GM19467 (cell line): ENCODE measurements around the gene NEMF.
"Not testable (repeated sequence)": the region's sequence is repeated elsewhere in the genome, so short reads cannot be mapped to it uniquely, and the experiment has no call there.

Source experiments
- ATAC-seq: cut with Tn5 transposase; IDR thresholded peaks from one replicate; pipeline ENCODE4 v1.9.1; 2021; ENCODE audit warnings: mild to moderate bottlenecking, moderate library complexity; ENCODE audit not compliant: unreplicated experiment

NEMF gene

GRCh38 chr14:49816844-49817243, 35.7 kb downstream of the NEMF start:
- ATAC-seq = no peak

- not testable (repeated sequence) for ATAC-seq
Observed at GRCh38 chr14:49816118-49816517, 36.5 kb downstream of the NEMF start.

DNA sequence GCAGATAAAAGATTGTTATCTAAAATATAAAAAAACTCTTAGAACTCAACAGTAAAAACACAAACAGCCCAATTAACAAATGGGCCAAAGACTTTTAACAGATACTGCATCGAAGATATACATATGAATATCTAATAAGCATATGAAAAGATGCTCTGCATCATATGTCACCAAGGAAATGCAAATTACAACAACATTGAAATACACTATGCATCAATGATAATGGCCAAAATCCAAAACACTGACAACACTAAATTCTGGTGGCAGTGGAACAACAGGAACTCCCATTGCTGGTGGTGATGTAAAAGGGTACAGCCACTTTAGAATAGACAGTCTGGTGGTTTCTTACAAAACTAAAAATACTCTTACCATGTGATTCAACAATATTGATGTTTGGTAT, 43.8 kb downstream of the NEMF start:
- no peak for ATAC-seq

- ATAC-seq = no peak
Observed at GRCh38 chr14:49796025-49796424, 56.6 kb downstream of the NEMF start.

DNA sequence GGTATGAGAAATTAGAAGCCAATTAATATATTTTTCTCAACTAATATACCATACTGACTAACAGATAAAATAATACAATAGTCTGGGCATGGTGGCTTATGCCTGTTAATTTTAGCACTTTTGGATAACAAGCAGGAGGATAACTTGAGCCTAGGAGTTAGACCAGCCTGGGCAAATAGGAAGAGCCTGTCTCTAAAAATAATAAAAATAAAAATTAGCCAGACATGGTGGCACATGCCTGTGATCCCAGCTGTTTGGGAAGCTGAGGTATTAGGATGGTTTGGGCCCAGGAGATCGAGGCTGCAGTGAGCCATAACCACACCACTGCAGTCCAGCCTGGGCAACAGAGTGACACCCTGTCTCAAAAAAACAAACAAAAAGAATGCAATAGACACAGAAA, 60.0 kb downstream of the NEMF start:
- no peak for ATAC-seq

GRCh38 chr14:49786315-49786714, 66.3 kb downstream of the NEMF start:
- no peak for ATAC-seq

DNA sequence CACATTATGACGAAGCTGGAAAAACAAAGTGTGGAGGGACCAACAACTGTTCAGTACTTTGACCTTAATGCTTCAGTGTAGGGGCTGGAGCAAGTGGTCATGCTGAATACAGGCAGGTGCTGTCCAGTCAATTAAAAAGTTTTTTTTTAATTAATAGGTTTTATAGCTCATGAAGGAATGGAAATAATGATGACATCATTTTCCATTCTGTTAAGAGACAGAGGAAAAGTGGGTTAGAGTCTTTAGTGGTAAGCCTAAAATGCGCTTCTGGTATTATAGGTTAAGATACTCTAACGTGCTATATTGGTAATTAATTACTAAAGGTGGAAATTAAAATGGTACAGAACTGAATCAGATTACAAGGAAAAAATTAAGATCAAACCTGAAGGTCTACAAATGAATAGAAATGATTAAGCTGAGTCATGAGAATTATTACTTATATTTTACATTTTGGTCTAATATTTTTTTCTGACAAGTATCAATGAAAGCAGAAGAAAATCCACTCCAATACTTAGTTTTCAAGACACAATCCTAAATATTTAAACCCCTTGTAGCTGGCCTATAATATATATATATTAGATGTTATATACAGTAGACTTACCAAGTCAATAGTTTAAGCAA, 69.1 kb downstream of the NEMF start:
- ATAC-seq = no peak

GRCh38 chr14:49781040-49781439, 71.5 kb downstream of the NEMF start:
- ATAC-seq = not testable (repeated sequence)

GRCh38 chr14:49778421-49778820, 74.2 kb downstream of the NEMF start:
- no peak for ATAC-seq

- no peak for ATAC-seq
Observed at GRCh38 chr14:49774106-49774505, 78.5 kb downstream of the NEMF start.

DNA sequence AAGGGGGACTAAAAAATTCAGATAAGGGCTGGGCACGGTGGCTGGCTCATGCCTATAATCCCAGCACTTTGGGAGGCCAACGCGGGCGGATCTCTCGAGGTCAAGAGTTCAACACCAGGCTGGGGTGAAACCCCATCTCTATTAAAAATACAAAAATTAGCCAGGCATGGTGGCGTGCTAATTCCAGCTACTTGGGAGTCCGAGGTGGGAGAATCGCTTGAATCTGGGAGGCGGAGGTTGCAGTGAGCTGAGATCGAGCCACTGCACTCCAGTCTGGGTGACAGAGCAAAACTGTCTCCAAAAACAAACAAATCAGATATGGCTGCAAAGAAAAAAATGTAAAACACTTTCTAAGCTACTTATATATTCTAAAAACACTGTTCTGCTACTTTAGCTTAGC, 80.9 kb downstream of the NEMF start:
- ATAC-seq = not testable (repeated sequence)

- no peak for ATAC-seq
Observed at GRCh38 chr14:49770212-49770817, 82.3 kb downstream of the NEMF start.

DNA sequence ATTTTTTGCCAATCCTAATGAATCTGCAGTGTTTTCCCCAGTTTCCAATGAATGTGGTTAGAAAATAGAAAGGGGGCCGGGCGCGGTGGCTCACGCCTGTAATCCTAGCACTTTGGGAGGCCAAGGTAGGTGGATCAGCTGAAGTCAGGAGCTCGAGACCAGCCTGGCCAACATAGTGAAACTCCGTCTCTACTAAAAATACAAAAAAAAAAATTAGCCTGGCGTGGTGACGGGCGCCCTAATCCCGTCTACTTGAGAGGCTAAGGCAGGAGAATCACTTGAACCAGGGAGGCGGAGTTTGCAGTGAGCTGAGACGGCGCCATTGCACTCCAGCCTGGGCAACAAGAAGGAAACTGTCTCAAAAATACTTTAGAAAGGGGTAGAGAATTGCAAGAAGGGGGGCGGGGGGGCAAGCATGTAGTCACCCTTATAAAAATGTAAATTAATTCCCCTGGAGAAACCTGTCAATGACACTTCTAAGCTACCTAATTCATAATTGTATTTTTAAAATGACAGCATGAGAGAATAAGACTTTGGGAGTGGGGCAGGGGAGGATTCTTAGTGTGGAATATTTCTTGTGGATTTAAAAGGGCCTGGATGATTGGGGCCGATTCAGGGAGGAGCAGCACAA, 82.9 kb downstream of the NEMF start:
- ATAC-seq = no peak

DNA sequence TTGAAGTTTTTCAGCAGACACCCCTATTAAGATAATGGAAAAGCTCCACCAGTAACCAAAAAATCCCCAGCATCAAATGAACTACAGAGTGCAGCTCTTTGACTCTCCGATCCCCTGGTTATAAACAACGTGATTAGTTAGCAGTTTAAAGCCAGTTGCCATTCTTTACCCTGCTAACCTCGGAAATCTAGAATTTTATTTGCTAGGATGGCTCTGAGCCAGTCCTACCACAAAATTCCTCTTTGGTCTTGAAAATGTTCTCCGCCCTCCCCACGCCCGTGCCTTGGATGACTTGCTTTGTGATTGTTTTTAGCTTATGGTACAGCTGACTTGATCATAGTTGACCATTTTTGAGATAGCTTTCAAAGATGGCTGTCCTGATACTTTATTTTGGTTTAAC, 83.4 kb downstream of the NEMF start:
- no peak for ATAC-seq

DNA sequence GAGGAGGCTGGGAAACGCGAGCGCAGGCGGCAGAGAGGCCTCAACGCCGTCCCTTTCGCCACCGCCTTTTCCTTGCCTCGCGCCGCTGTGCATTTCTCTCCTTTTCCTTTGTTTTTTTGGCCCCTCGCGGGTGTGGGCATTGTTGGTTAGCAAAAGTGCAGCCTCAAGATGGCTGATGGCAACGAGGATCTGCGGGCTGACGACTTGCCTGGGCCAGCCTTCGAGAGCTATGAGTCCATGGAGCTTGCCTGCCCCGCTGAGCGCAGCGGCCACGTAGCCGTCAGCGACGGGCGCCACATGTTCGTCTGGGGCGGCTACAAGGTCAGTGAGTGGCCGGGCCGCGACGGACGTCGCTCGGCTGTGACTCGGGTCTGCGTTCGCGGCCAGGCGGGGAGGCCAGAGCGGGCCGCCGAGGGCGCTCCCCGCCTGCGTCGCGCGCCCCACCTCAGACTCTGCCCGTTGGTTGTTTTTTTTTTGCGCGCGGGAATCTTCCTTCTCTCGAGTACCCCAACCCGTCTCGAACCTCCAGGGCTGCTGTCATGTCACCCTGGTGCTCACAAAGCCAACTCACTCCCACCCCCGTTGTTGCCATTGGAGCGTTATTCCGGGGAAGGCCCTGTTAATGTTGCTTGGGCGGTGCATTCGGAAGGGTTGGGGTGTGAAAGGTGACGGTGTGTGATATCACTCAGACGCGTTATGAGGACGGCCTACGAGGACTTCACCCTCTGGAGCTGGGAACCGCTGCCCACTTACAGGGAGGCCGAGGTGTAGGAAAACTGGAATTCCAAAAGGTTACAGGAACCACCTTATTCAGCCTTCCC, 84.1 kb downstream of the NEMF start:
- peak; percentile 33 for ATAC-seq

- ATAC-seq = peak; percentile 86
Observed at GRCh38 chr14:49767571-49768300, 84.9 kb downstream of the NEMF start, which contains the start of gene KLHDC2. KLHDC2 (plus strand) TSS chr14:49768153; CDS start chr14:49768469, 316 bp downstream.

DNA sequence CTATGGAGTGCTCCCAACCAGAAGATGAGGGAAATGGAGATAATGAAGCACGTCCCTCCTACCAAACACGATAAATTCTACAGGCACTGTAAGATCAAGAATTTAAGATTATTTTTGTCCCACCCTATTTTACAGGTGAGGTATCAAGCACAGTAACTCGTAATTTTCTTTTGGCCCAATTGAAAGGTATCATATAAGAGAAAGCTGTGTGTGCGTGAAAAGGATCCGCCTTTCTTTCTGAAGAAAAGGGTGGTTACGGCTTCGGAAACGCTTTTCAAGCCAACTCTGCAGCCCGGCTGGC, 85.4 kb downstream of the NEMF start:
- ATAC-seq = no peak

DNA sequence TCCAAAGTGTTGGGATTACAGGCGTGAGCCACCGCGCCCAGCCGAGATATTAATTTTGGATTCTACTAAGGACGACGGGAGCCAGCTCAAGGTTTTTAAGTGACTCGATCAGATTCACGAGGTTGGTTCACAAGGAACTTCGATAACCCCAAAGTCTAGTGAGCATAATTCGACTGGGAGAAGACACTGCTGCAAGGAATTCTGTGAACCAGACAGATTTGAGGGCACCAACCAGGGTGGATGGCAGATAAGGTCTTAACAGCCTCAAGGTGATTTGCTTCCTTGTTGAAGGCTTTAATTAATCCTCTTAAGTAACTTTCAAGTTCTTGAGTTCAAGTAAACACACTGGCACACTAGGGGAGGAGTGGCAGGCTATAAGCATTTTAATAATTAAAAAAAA, 85.7 kb downstream of the NEMF start:
- ATAC-seq = no peak

GRCh38 chr14:49761839-49762551, 90.6 kb downstream of the NEMF start:
- no peak for ATAC-seq

GRCh38 chr14:49755378-49755777, 97.2 kb downstream of the NEMF start:
- ATAC-seq = no peak
